Hepatocyte (in vitro differentiated cells): ENCODE results near the gene CEP164. TPM values are rescaled to one million over a fixed set of nuclear protein-coding genes. Genes with fewer than 3 reads are reported as not detected.

ENCODE experiments used
- DNase-seq: peaks from one replicate; pipeline ENCODE4 v3.0.0-alpha.2; 2016; ENCODE audit warnings: low spot score
- H2AFZ ChIP-seq: fragments of 200-600 bp; sonication (generic); 2 replicates; pipeline ENCODE4 v1.6.0; 2016; ENCODE audit warnings: antibody characterized with exemption, mild to moderate bottlenecking
- H3K27ac ChIP-seq: fragments of 200-600 bp; sonication (generic); 2 replicates; pipeline ENCODE4 v1.5.1; 2016; ENCODE audit warnings: mild to moderate bottlenecking
- H3K27me3 ChIP-seq: fragments of 200-600 bp; sonication (generic); 2 replicates; pipeline ENCODE4 v1.6.1; 2016
- H3K36me3 ChIP-seq: fragments of 200-600 bp; sonication (generic); replicated peaks from 2 replicates; pipeline ENCODE4 v1.5.1; 2016; ENCODE audit warnings: low read depth; ENCODE audit not compliant: insufficient read depth
- H3K4me1 ChIP-seq: fragments of 200-600 bp; sonication (generic); 2 replicates; pipeline ENCODE4 v1.5.1; 2016; ENCODE audit warnings: mild to moderate bottlenecking, moderate library complexity; ENCODE audit not compliant: insufficient read depth
- H3K4me2 ChIP-seq: fragments of 200-600 bp; sonication (generic); 2 replicates; pipeline ENCODE4 v1.6.0; 2016
- H3K4me3 ChIP-seq: fragments of 200-600 bp; sonication (generic); 2 replicates; pipeline ENCODE4 v1.5.1; 2016; ENCODE audit warnings: mild to moderate bottlenecking
- H3K79me2 ChIP-seq: fragments of 200-600 bp; sonication (generic); 2 replicates; pipeline ENCODE4 v1.6.0; 2017; ENCODE audit warnings: mild to moderate bottlenecking
- H3K9me2 ChIP-seq: fragments of 200-600 bp; sonication (generic); replicated peaks from 2 replicates; pipeline ENCODE4 v1.6.0; 2017; ENCODE audit warnings: mild to moderate bottlenecking; ENCODE audit not compliant: insufficient read depth
- H3K9me3 ChIP-seq: fragments of 200-600 bp; sonication (generic); 2 replicates; pipeline ENCODE4 v1.5.1; 2016; ENCODE audit warnings: low read depth, mild to moderate bottlenecking
- H4K20me1 ChIP-seq: fragments of 200-600 bp; sonication (generic); 2 replicates; pipeline ENCODE4 v1.6.0; 2016; ENCODE audit warnings: mild to moderate bottlenecking; ENCODE audit not compliant: insufficient read depth, poor library complexity, severe bottlenecking
- EZH2 ChIP-seq: fragments of 200-600 bp; sonication (generic); IDR thresholded peaks from 2 replicates; pipeline ENCODE4 v1.6.1; 2016; ENCODE audit warnings: antibody characterized with exemption, mild to moderate bottlenecking, borderline replicate concordance
- EZH2phosphoT487 ChIP-seq: fragments of 200-600 bp; sonication (generic); IDR thresholded peaks from one replicate; pipeline ENCODE4 v1.6.1; 2018; ENCODE audit warnings: antibody characterized with exemption, mild to moderate bottlenecking, low read depth, moderate library complexity; ENCODE audit not compliant: unreplicated experiment, severe bottlenecking
- WGBS: methylation state at CpG from one replicate; pipeline ENCODE4 v1.1.6; 2016; ENCODE audit warnings: low lambda C conversion rate; ENCODE audit errors: missing lambda C conversion rate; 5-methylcytosine and 5-hydroxymethylcytosine counted together
- polyA plus RNA-seq: library from polyadenylated mRNA; unstranded; fragments of >200 nt; fragmentation: Nextera tagmentation; extraction: Ambion mirVana; gene quantifications from 2 replicates; pipeline ENCODE4 v1.2.1, GENCODE V29; 2016
- total RNA-seq: library from RNA; depleted of rRNA; stranded (reverse); fragments of >200 nt; gene quantifications from 2 replicates; pipeline ENCODE4 v1.2.3, GENCODE V29; 2014
- TF ChIP-seq, protein P1 (sequence below): fragments of 200-600 bp; sonication (generic); IDR thresholded peaks from 2 replicates; pipeline ENCODE4 v1.5.1; 2016; ENCODE audit warnings: antibody characterized with exemption, mild to moderate bottlenecking; ENCODE audit not compliant: poor library complexity

CEP164 gene
- total and polyA plus RNA-seq, 2 experiments from 2014 or later: 18.3 to 19.9 TPM

DNA sequence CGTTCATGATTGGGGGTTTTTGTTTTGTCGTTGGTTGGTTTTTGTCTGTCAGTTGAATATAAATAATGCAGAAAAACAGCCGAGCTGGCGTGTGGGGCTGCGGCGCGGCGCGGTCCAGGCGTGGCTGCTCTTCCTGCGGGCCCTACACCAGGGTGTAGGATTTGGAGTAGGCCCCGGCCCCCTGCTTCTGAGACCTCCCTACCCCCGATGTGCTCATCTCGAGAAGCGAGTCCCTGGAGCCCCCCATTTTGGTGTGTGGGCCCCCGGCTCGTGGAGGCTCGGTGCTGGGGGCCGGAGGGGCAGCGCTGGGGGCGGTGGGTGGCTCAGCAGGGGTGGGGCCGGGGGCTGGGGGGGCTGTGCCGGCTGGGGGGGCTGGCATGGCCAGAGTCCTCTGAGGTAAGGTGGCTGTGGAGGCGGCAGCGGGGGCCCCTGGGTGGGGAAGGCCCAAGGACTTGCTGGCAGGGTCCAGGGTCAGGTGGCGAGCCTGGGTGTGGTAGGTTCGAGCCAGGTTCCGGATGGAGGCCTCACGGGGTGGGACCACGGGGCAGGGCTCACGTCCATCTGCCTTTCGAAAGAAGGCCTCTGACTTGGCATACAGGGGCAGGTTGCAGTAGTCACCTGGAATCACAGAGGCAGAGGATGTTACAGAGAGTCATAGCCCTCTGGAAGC lies 100.7 kb downstream of the CEP164 start:
- Histone ChIP-seq H3K27ac (no peak overlapping the region), H3K9me3 (no peaks in the 10 kb centered on the region), H3K4me1 (no peaks in the 10 kb centered on the region), H3K79me2 (no peaks in the 10 kb centered on the region), H4K20me1 (no peaks in the 10 kb centered on the region), H3K4me2 (no peak overlapping the region), H3K27me3 (peaks cover 10% of the 10 kb centered on the region), H3K9me2 (no peaks in the 10 kb centered on the region), H2AFZ (no peak overlapping the region), H3K36me3 (no peaks in the 10 kb centered on the region), H3K4me3 (no peak overlapping the region)
- no peak for DNase-seq
- WGBS: 91% methylated on average over 19 of the region's 32 CpGs
- no peak for TF ChIP-seq EZH2phosphoT487
- TF ChIP-seq EZH2: no peak
- TF ChIP-seq, protein P1, sequence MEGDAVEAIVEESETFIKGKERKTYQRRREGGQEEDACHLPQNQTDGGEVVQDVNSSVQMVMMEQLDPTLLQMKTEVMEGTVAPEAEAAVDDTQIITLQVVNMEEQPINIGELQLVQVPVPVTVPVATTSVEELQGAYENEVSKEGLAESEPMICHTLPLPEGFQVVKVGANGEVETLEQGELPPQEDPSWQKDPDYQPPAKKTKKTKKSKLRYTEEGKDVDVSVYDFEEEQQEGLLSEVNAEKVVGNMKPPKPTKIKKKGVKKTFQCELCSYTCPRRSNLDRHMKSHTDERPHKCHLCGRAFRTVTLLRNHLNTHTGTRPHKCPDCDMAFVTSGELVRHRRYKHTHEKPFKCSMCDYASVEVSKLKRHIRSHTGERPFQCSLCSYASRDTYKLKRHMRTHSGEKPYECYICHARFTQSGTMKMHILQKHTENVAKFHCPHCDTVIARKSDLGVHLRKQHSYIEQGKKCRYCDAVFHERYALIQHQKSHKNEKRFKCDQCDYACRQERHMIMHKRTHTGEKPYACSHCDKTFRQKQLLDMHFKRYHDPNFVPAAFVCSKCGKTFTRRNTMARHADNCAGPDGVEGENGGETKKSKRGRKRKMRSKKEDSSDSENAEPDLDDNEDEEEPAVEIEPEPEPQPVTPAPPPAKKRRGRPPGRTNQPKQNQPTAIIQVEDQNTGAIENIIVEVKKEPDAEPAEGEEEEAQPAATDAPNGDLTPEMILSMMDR: no peak

DNA sequence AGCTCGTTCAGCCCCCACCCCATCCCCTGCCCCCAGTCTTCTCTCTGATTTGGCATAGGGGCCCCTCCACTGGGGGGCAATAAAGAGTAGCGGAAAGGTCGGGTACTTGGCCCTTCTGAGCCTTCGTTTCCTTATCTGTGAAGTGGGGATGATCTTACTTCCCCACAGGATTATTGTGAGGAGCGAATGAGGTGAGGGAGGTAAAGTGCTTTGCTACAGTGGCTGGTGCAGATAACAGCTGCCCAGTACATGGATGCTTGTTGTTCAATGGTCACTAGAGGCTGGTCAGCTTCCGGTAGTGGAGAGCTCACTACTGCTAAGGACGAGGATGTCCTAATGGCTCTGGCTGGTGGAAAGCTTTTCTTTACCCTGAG lies 101.2 kb downstream of the CEP164 start:
- H3K79me2 ChIP-seq: no peaks in the 10 kb centered on the region
- no peak overlapping the region for H3K4me2 ChIP-seq
- no peak overlapping the region for H2AFZ ChIP-seq
- no peaks in the 10 kb centered on the region for H3K9me3 ChIP-seq
- no peak for DNase-seq
- H4K20me1 ChIP-seq: no peaks in the 10 kb centered on the region
- no peak for TF ChIP-seq EZH2phosphoT487
- TF ChIP-seq EZH2: no peak
- TF ChIP-seq, protein P1: no peak
- H3K9me2 ChIP-seq: no peaks in the 10 kb centered on the region
- no peak overlapping the region for H3K4me3 ChIP-seq
- H3K36me3 ChIP-seq: no peaks in the 10 kb centered on the region
- H3K27me3 ChIP-seq: peaks cover 15% of the 10 kb centered on the region
- WGBS: 73% methylated on average over 6 of the region's 7 CpGs
- H3K27ac ChIP-seq: no peak overlapping the region
- H3K4me1 ChIP-seq: no peaks in the 10 kb centered on the region

DNA sequence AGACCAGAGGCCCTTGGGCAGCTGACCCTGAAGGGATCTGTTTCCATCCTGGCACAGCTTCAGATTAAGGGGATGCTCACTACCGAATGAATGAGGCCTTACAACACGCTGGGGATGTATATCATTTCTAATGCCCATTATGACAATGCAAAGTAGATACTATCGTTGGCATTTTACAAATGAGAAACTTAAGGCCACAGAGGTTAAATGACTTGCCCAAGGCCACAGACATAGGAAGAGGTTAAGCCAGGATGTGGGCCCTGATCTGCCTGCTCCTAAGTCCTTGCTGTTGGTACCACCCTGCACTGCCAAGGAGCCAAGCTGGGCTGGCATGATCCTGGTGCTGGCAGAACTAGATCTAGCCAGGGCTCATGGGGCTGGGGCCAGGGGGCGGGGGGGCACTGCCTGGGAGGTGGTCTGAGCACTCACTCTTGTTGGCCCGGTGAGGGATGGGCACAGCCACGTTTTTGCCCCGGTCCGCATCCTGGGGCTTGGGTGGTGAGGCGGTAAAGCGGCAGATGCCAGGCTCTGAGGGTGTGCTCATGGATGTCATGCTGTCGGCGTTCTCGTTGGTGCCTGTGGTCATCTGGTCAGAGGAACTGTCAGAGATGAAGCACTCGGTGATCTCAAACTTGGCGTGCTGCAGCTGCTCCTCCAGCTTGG lies 102.8 kb downstream of the CEP164 start:
- Histone ChIP-seq H4K20me1 (no peaks in the 10 kb centered on the region), H3K4me1 (no peaks in the 10 kb centered on the region), H2AFZ (no peak overlapping the region), H3K4me3 (no peak overlapping the region), H3K4me2 (no peak overlapping the region), H3K36me3 (no peaks in the 10 kb centered on the region), H3K79me2 (no peaks in the 10 kb centered on the region), H3K27ac (no peak overlapping the region), H3K9me2 (no peaks in the 10 kb centered on the region), H3K9me3 (no peaks in the 10 kb centered on the region), H3K27me3 (peaks cover 29% of the 10 kb centered on the region)
- WGBS: 95% methylated on average over 13 of the region's 15 CpGs
- TF ChIP-seq, protein P1: no peak
- TF ChIP-seq EZH2 (no peak), EZH2phosphoT487 (no peak)
- no peak for DNase-seq
